ENCODE results near the gene LRP1-AS.

Gene LRP1-AS

GRCh38 chr12:57130941-57131340 lies 16.5 kb downstream of the LRP1-AS start:
- no peak overlapping the region for H3K4me2 ChIP-seq (ENCODE audit: insufficient read depth, low read length)

GRCh38 chr12:57129889-57130288 lies 17.5 kb downstream of the LRP1-AS start:
- DNase-seq (no peak), ATAC-seq (ENCODE audit: insufficient read depth, low read depth) (no peak)
- no peak overlapping the region for H2AFZ ChIP-seq (ENCODE audit: low read depth, low read length)
- H3K4me1 ChIP-seq (ENCODE audit: insufficient read depth, low read length): peaks cover 16% of the 10 kb centered on the region
- H3K9me3 ChIP-seq (ENCODE audit: insufficient read depth, low read length, severe bottlenecking): no peaks in the 10 kb centered on the region
- TF ChIP-seq EZH2 (IDR thresholded peaks at IDR 0.05; ENCODE audit: borderline replicate concordance, low read depth, low read length, severe bottlenecking): no peak
- no peak overlapping the region for H3K27ac ChIP-seq (ENCODE audit: low read length)
- H3K36me3 ChIP-seq (ENCODE audit: insufficient read depth, low read length): no peaks in the 10 kb centered on the region
- no peak overlapping the region for H3K9ac ChIP-seq (ENCODE audit: low read depth, low read length)
- H3K4me2 ChIP-seq (ENCODE audit: insufficient read depth, low read length): no peak overlapping the region
- H3K4me3 ChIP-seq (ENCODE audit: low read depth in 1 of 2, low read length in 2 of 2): no peak overlapping the region
- peaks cover 39% of the 10 kb centered on the region for H3K27me3 ChIP-seq (ENCODE audit: insufficient read depth, low read length, poor library complexity)
- H4K20me1 ChIP-seq (ENCODE audit: insufficient read depth, low read length): no peaks in the 10 kb centered on the region
- H3K79me2 ChIP-seq (ENCODE audit: insufficient read depth, low read length): no peaks in the 10 kb centered on the region

More at GRCh38 chr12:57130941-57131340, 16.5 kb downstream of the LRP1-AS start:
- Histone ChIP-seq H3K27ac (ENCODE audit: low read length) (no peak overlapping the region), H3K9me3 (ENCODE audit: insufficient read depth, low read length, severe bottlenecking) (no peaks in the 10 kb centered on the region), H3K79me2 (ENCODE audit: insufficient read depth, low read length) (no peaks in the 10 kb centered on the region), H4K20me1 (ENCODE audit: insufficient read depth, low read length) (no peaks in the 10 kb centered on the region), H3K36me3 (ENCODE audit: insufficient read depth, low read length) (no peaks in the 10 kb centered on the region), H3K9ac (ENCODE audit: low read depth, low read length) (no peak overlapping the region), H3K4me3 (ENCODE audit: low read depth in 1 of 2, low read length in 2 of 2) (no peak overlapping the region), H3K4me1 (ENCODE audit: insufficient read depth, low read length) (peaks cover 16% of the 10 kb centered on the region), H3K27me3 (ENCODE audit: insufficient read depth, low read length, poor library complexity) (peaks cover 39% of the 10 kb centered on the region), H2AFZ (ENCODE audit: low read depth, low read length) (no peak overlapping the region)
- DNase-seq (no peak), ATAC-seq (ENCODE audit: insufficient read depth, low read depth) (no peak)
- no peak for TF ChIP-seq CTCF (IDR thresholded peaks at IDR 0.05; ENCODE audit: borderline replicate concordance, extremely low read depth, low read length, poor library complexity, severe bottlenecking)
- no peak for TF ChIP-seq EZH2 (IDR thresholded peaks at IDR 0.05; ENCODE audit: borderline replicate concordance, low read depth, low read length, severe bottlenecking)

- Histone ChIP-seq H3K27me3 (ENCODE audit: insufficient read depth, low read length, poor library complexity) (peaks cover 39% of the 10 kb centered on the region), H2AFZ (ENCODE audit: low read depth, low read length) (no peak overlapping the region), H3K4me2 (ENCODE audit: insufficient read depth, low read length) (no peak overlapping the region), H3K4me1 (ENCODE audit: insufficient read depth, low read length) (peaks cover 16% of the 10 kb centered on the region), H4K20me1 (ENCODE audit: insufficient read depth, low read length) (no peaks in the 10 kb centered on the region), H3K27ac (ENCODE audit: low read length) (no peak overlapping the region), H3K9ac (ENCODE audit: low read depth, low read length) (no peak overlapping the region), H3K79me2 (ENCODE audit: insufficient read depth, low read length) (no peaks in the 10 kb centered on the region), H3K9me3 (ENCODE audit: insufficient read depth, low read length, severe bottlenecking) (no peaks in the 10 kb centered on the region), H3K36me3 (ENCODE audit: insufficient read depth, low read length) (no peaks in the 10 kb centered on the region), H3K4me3 (ENCODE audit: low read depth in 1 of 2, low read length in 2 of 2) (no peak overlapping the region)
- ATAC-seq (ENCODE audit: insufficient read depth, low read depth) (no peak), DNase-seq (no peak)
- TF ChIP-seq EZH2 (IDR thresholded peaks at IDR 0.05; ENCODE audit: borderline replicate concordance, low read depth, low read length, severe bottlenecking): no peak
- no peak for TF ChIP-seq CTCF (IDR thresholded peaks at IDR 0.05; ENCODE audit: borderline replicate concordance, extremely low read depth, low read length, poor library complexity, severe bottlenecking)
These were observed 18.0 kb downstream of the LRP1-AS start for GRCh38 chr12:57129321-57129842.

GRCh38 chr12:57128519-57129247 lies 18.7 kb downstream of the LRP1-AS start:
- Histone ChIP-seq H2AFZ (ENCODE audit: low read depth, low read length) (peak overlapping the region; percentile 98), H3K36me3 (ENCODE audit: insufficient read depth, low read length) (no peaks in the 10 kb centered on the region), H3K4me2 (ENCODE audit: insufficient read depth, low read length) (peak overlapping the region; percentile 99), H3K9me3 (ENCODE audit: insufficient read depth, low read length, severe bottlenecking) (no peaks in the 10 kb centered on the region), H3K79me2 (ENCODE audit: insufficient read depth, low read length) (no peaks in the 10 kb centered on the region), H4K20me1 (ENCODE audit: insufficient read depth, low read length) (no peaks in the 10 kb centered on the region), H3K4me1 (ENCODE audit: insufficient read depth, low read length) (peaks cover 16% of the 10 kb centered on the region), H3K9ac (ENCODE audit: low read depth, low read length) (peak overlapping the region; percentile 68; the same call in 1 of the 2 replicates), H3K27ac (ENCODE audit: low read length) (no peak overlapping the region), H3K4me3 (ENCODE audit: low read depth in 1 of 2, low read length in 2 of 2) (peak overlapping the region; percentile 72 to 90; a peak in 3 of 4 replicates), H3K27me3 (ENCODE audit: insufficient read depth, low read length, poor library complexity) (peaks cover 39% of the 10 kb centered on the region)
- DNase-seq (no peak), ATAC-seq (ENCODE audit: insufficient read depth, low read depth) (no peak)
- TF ChIP-seq EZH2 (IDR thresholded peaks at IDR 0.05; ENCODE audit: borderline replicate concordance, low read depth, low read length, severe bottlenecking): no peak
- TF ChIP-seq CTCF (IDR thresholded peaks at IDR 0.05; ENCODE audit: borderline replicate concordance, extremely low read depth, low read length, poor library complexity, severe bottlenecking): no peak

Measured in DND-41 (cell line).